ENCODE results near the gene LRRC10.

LRRC10 gene

DNA sequence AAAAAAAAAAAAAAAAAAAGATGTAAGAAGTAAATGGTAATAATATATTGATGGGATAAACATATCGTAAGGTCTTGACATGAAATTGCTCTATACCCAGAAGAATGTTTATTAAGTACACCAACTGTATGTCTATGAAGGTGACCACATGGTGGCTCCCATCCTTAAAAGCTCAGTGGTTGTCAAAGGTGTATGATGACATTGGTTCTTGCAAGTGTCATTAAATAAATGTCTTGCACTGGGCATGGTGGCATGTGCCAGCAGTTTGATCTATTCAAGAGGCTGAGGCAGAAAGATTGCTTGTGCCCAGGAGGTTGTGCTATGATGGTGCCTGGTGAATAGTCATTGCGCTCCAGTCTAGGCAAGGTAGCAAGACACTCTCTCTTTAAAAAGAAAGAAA lies 15.0 kb downstream of the LRRC10 start:
- Histone ChIP-seq H3K27me3 (ENCODE audit: insufficient read depth, poor library complexity, severe bottlenecking) (no peaks in the 10 kb centered on the region), H3K4me3 (replicated peaks; ENCODE audit: insufficient read depth, low read length) (no peak overlapping the region), H3K27ac (replicated peaks) (no peak overlapping the region)
- TF ChIP-seq SPI1 (IDR thresholded peaks at IDR 0.05; ENCODE audit: borderline replicate concordance, low read depth): no peak
- no peak for TF ChIP-seq GABPA (IDR thresholded peaks at IDR 0.05; ENCODE audit: low read depth)
- TF ChIP-seq, protein P1, sequence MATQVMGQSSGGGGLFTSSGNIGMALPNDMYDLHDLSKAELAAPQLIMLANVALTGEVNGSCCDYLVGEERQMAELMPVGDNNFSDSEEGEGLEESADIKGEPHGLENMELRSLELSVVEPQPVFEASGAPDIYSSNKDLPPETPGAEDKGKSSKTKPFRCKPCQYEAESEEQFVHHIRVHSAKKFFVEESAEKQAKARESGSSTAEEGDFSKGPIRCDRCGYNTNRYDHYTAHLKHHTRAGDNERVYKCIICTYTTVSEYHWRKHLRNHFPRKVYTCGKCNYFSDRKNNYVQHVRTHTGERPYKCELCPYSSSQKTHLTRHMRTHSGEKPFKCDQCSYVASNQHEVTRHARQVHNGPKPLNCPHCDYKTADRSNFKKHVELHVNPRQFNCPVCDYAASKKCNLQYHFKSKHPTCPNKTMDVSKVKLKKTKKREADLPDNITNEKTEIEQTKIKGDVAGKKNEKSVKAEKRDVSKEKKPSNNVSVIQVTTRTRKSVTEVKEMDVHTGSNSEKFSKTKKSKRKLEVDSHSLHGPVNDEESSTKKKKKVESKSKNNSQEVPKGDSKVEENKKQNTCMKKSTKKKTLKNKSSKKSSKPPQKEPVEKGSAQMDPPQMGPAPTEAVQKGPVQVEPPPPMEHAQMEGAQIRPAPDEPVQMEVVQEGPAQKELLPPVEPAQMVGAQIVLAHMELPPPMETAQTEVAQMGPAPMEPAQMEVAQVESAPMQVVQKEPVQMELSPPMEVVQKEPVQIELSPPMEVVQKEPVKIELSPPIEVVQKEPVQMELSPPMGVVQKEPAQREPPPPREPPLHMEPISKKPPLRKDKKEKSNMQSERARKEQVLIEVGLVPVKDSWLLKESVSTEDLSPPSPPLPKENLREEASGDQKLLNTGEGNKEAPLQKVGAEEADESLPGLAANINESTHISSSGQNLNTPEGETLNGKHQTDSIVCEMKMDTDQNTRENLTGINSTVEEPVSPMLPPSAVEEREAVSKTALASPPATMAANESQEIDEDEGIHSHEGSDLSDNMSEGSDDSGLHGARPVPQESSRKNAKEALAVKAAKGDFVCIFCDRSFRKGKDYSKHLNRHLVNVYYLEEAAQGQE (IDR thresholded peaks at IDR 0.05; ENCODE audit: insufficient replicate concordance, low read depth): no peak
- no peak for DNase-seq (ENCODE audit: low read depth in 1 of 2, low spot score in 1 of 2)

DNA sequence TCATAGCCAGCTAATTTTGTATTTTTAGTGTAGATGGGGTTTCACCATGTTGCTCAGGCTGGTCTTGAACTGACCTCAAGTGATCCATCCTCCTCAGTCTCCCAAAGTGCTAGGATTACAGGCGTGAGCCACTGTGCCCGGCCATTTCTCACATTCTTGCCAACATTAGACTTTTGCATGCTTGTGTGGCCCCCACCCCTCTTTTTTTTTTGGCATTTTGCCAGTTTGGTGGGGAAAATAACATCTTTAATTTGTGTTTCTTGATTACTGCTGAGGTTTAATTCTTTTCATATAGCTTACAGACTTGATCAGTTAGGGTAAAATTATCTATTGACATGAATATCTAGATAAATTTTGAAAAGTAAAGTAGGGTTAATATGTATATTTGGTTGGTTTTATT lies 21.6 kb downstream of the LRRC10 start:
- no peak overlapping the region for H3K4me3 ChIP-seq (replicated peaks; ENCODE audit: insufficient read depth, low read length)
- TF ChIP-seq, protein P1 (IDR thresholded peaks at IDR 0.05; ENCODE audit: insufficient replicate concordance, low read depth): no peak
- TF ChIP-seq, protein P2, sequence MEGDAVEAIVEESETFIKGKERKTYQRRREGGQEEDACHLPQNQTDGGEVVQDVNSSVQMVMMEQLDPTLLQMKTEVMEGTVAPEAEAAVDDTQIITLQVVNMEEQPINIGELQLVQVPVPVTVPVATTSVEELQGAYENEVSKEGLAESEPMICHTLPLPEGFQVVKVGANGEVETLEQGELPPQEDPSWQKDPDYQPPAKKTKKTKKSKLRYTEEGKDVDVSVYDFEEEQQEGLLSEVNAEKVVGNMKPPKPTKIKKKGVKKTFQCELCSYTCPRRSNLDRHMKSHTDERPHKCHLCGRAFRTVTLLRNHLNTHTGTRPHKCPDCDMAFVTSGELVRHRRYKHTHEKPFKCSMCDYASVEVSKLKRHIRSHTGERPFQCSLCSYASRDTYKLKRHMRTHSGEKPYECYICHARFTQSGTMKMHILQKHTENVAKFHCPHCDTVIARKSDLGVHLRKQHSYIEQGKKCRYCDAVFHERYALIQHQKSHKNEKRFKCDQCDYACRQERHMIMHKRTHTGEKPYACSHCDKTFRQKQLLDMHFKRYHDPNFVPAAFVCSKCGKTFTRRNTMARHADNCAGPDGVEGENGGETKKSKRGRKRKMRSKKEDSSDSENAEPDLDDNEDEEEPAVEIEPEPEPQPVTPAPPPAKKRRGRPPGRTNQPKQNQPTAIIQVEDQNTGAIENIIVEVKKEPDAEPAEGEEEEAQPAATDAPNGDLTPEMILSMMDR (IDR thresholded peaks at IDR 0.05; ENCODE audit: insufficient read depth, low read length): no peak
- TF ChIP-seq SPI1 (IDR thresholded peaks at IDR 0.05; ENCODE audit: borderline replicate concordance, low read depth): no peak
- no peak for TF ChIP-seq GABPA (IDR thresholded peaks at IDR 0.05; ENCODE audit: low read depth)
- TF ChIP-seq POLR2AphosphoS5 (IDR thresholded peaks at IDR 0.05; ENCODE audit: low read depth): no peak
- H3K27me3 ChIP-seq (ENCODE audit: insufficient read depth, poor library complexity, severe bottlenecking): no peaks in the 10 kb centered on the region
- DNase-seq (ENCODE audit: low read depth in 1 of 2, low spot score in 1 of 2): no peak
- no peak overlapping the region for H3K27ac ChIP-seq (replicated peaks)

DNA sequence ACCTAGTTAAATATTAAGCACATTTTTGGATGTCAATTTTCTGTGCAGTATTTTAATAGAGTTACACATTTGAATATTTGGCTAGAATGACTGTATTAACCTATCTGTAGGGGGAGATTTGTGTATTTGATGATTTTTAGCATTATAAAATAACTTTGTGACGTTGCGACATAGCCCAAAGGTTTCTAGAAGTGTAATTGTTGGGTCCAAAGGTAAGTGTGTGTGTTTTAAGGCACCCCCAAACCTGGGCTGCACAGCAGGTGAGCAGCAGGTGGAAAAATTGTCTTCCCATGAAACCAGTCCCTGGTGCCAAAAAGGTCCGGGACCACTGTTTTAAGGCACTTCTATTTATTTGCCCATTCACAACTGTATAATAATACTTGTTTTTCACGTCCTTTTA lies 22.2 kb downstream of the LRRC10 start:
- Histone ChIP-seq H3K27me3 (ENCODE audit: insufficient read depth, poor library complexity, severe bottlenecking) (no peaks in the 10 kb centered on the region), H3K4me3 (replicated peaks; ENCODE audit: insufficient read depth, low read length) (no peak overlapping the region), H3K27ac (replicated peaks) (no peak overlapping the region)
- TF ChIP-seq SPI1 (IDR thresholded peaks at IDR 0.05; ENCODE audit: borderline replicate concordance, low read depth) (no peak), GABPA (IDR thresholded peaks at IDR 0.05; ENCODE audit: low read depth) (no peak), POLR2AphosphoS5 (IDR thresholded peaks at IDR 0.05; ENCODE audit: low read depth) (no peak)
- TF ChIP-seq, protein P2 (IDR thresholded peaks at IDR 0.05; ENCODE audit: insufficient read depth, low read length): no peak
- no peak for DNase-seq (ENCODE audit: low read depth in 1 of 2, low spot score in 1 of 2)

DNA sequence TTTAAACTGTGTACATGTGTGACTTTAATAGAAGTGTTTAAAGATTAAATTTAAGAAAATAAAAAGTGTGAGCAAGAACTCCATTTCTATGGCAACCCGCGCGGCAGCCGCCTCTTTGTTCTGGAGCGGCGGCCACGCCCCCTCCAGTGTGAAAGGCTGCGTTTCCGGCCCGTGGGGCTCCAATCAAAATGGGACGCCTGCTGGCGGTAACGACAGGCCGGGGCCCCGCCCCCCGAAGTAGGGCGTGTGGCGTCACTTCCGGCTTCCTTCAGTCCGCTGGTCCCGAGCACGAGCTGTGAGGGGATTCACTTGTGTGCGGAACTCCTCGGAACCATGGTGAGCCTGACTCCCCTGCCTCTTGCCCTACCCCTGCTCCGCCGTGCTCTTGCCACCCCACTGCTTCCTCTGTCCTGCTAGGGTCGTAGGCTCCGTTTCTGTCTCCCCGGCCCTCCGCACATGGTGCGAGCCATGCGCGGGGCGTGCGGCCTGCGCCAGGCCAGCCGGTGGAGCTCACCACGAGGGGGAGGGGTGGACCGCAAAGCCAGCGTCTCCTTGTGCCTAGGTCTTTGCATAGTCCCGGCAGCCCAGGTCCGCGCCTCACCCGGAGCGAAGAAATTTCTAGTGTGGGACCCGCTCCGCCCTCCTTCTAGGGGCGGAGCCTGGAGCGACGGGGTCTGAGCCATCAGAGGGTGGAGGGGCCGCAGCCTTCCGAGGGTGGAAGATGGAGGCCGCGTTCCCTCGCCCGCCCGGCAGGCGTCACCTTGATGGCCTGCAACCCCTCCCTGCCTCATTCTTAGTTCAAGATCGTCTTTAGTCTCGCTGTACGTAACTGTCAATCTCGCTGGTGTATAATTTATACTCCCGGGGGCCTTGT lies 25.3 kb downstream of the LRRC10 start, which contains the start of gene CCT2:
CCT2 (plus strand) TSS at position 271 of the 874 bp plus-strand sequence; CDS start at position 334, 63 bp downstream.
- H3K27me3 ChIP-seq (ENCODE audit: insufficient read depth, poor library complexity, severe bottlenecking): no peaks in the 10 kb centered on the region
- TF ChIP-seq POLR2AphosphoS5 (IDR thresholded peaks at IDR 0.05; ENCODE audit: low read depth) (peak; percentile 96), GABPA (IDR thresholded peaks at IDR 0.05; ENCODE audit: low read depth) (peak; percentile 59)
- TF ChIP-seq, protein P1 (IDR thresholded peaks at IDR 0.05; ENCODE audit: insufficient replicate concordance, low read depth): peak; percentile 79
- TF ChIP-seq, protein P2 (IDR thresholded peaks at IDR 0.05; ENCODE audit: insufficient read depth, low read length): no peak
- H3K27ac ChIP-seq (replicated peaks): peak within 1 kb of the TSS; percentile 92
- H3K4me3 ChIP-seq (replicated peaks; ENCODE audit: insufficient read depth, low read length): peak within 1 kb of the TSS; percentile 94
- peak; percentile 96 for DNase-seq (ENCODE audit: low read depth in 1 of 2, low spot score in 1 of 2)

All from HL-60 (cell line).